HUES48 (cell line): ENCODE results near the gene NPY4R2.
"Not testable (repeated sequence)": the region's sequence is repeated elsewhere in the genome, so short reads cannot be mapped to it uniquely, and the experiment has no call there.

ENCODE experiments used
- H3K27ac ChIP-seq: one replicate; pipeline ENCODE4 v1.7.0; 2013; ENCODE audit warnings: low read depth, low read length, inconsistent platforms
- H3K27me3 ChIP-seq: 2 replicates; pipeline ENCODE4 v1.6.1; 2013; ENCODE audit warnings: mild to moderate bottlenecking, low read length; ENCODE audit not compliant: control insufficient read depth, insufficient read depth
- H3K36me3 ChIP-seq: 2 replicates; pipeline ENCODE4 v1.6.1; 2013; ENCODE audit warnings: low read length; ENCODE audit not compliant: control insufficient read depth, insufficient read depth
- H3K4me1 ChIP-seq: 2 replicates; pipeline ENCODE4 v1.6.1; 2013; ENCODE audit warnings: mild to moderate bottlenecking, low read length; ENCODE audit not compliant: control insufficient read depth, insufficient read depth
- H3K4me3 ChIP-seq: 2 replicates; pipeline ENCODE4 v1.5.1; 2013; ENCODE audit warnings: mild to moderate bottlenecking, low read depth, low read length
- H3K9ac ChIP-seq: 2 replicates; pipeline ENCODE4 v1.6.1; 2013; ENCODE audit warnings: mild to moderate bottlenecking, low read depth, low read length, moderate library complexity
- H3K9me3 ChIP-seq: 2 replicates; pipeline ENCODE4 v1.6.1; 2013; ENCODE audit warnings: low read length; ENCODE audit not compliant: control insufficient read depth, insufficient read depth

Gene NPY4R2, protein sequence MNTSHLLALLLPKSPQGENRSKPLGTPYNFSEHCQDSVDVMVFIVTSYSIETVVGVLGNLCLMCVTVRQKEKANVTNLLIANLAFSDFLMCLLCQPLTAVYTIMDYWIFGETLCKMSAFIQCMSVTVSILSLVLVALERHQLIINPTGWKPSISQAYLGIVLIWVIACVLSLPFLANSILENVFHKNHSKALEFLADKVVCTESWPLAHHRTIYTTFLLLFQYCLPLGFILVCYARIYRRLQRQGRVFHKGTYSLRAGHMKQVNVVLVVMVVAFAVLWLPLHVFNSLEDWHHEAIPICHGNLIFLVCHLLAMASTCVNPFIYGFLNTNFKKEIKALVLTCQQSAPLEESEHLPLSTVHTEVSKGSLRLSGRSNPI

DNA sequence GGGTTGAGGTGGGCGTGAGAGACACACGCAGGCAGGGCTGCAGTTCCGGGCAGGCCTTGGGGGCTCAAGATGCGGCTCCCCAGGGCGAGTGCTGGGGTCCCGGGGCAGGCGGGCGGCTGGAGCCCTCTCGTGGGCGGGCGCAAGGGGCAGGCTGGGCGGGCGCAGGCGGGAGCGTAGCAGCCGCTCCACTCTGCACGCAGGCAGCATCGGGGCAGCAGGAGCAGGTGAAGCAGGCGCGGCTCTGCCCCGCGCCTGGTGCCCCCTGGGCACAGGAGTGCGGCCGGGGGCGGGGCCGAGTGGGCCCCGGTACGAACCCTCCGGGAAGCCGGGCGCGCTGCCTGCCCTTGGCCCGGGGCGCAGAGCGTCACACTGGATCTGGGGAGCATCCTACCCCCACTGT lies at the start of gene NPY4R2:
Gene NPY4R2 (plus strand): TSS at position 188 of the 400 bp plus-strand sequence. CDS start 3,326 bp downstream, outside the sequence.
- H3K36me3 ChIP-seq, H3K27me3 ChIP-seq, H3K4me1 ChIP-seq, H3K27ac ChIP-seq, H3K9me3 ChIP-seq, H3K4me3 ChIP-seq, H3K9ac ChIP-seq: not testable (repeated sequence)

- not testable (repeated sequence) for H3K9ac ChIP-seq, H3K4me1 ChIP-seq, H3K27me3 ChIP-seq, H3K36me3 ChIP-seq, H3K27ac ChIP-seq, H3K4me3 ChIP-seq, H3K9me3 ChIP-seq
Measured at GRCh38 chr10:47870887-47871286, 47.6 kb upstream of the NPY4R2 start.

- not testable (repeated sequence) for H3K36me3 ChIP-seq, H3K27ac ChIP-seq, H3K4me3 ChIP-seq, H3K9me3 ChIP-seq, H3K27me3 ChIP-seq, H3K4me1 ChIP-seq, H3K9ac ChIP-seq
Measured at GRCh38 chr10:47871485-47872180, 46.8 kb upstream of the NPY4R2 start.

DNA sequence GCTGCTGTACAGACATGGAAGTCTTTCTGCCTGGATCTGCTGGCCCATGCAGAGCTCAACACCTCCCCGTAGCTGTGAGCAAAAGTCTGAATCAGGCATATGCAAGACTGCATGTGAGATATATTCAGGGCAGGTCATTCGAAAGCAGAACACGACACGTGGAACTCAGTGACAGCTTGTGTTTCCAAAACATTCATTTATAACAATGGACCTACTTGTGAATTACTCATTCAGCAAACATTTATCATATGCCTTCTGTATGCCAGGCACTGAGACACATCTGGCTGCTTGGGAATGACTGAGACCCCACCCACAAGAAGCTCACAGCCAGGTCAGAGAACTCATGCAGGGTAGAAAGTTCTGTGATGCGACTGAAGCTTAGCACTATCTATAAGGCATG lies 46.2 kb upstream of the NPY4R2 start:
- not testable (repeated sequence) for H3K27me3 ChIP-seq, H3K27ac ChIP-seq, H3K4me1 ChIP-seq, H3K9ac ChIP-seq, H3K36me3 ChIP-seq, H3K4me3 ChIP-seq, H3K9me3 ChIP-seq

DNA sequence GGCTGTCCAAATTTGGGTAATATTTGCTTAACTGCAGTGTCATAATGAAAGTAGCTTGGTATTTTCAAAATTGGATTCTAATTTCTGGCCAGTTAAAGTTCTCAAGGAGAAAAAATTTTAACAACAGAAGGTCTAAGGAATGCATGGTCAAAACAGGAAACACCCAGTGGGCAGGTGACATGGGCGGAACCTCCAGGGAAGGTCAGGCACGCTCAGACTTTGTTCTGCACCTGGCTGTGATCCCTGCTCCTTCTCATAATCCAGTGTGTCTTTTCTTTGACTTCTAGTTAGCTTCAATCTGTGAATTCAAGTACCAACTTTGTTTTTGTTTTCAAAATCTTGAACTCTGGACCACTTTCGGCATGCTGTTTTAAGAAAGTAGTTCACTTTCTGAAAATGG lies 34.2 kb upstream of the NPY4R2 start:
- not testable (repeated sequence) for H3K27ac ChIP-seq, H3K9me3 ChIP-seq

GRCh38 chr10:47884934-47885333 lies 33.5 kb upstream of the NPY4R2 start:
- not testable (repeated sequence) for H3K27ac ChIP-seq, H3K9ac ChIP-seq, H3K4me1 ChIP-seq, H3K9me3 ChIP-seq, H3K4me3 ChIP-seq, H3K27me3 ChIP-seq, H3K36me3 ChIP-seq

More for the DNA sequence above, 34.2 kb upstream of the NPY4R2 start:
- H3K9ac ChIP-seq, H3K4me1 ChIP-seq, H3K27me3 ChIP-seq, H3K36me3 ChIP-seq, H3K4me3 ChIP-seq: not testable (repeated sequence)

- not testable (repeated sequence) for H3K27ac ChIP-seq, H3K27me3 ChIP-seq, H3K9me3 ChIP-seq, H3K4me3 ChIP-seq, H3K36me3 ChIP-seq, H3K4me1 ChIP-seq, H3K9ac ChIP-seq
Measured at GRCh38 chr10:47886356-47886755, 32.1 kb upstream of the NPY4R2 start.

- not testable (repeated sequence) for H3K9ac ChIP-seq, H3K36me3 ChIP-seq, H3K27me3 ChIP-seq, H3K4me3 ChIP-seq, H3K4me1 ChIP-seq, H3K27ac ChIP-seq, H3K9me3 ChIP-seq
Measured at GRCh38 chr10:47886827-47887226, 31.6 kb upstream of the NPY4R2 start.

- not testable (repeated sequence) for H3K4me1 ChIP-seq, H3K4me3 ChIP-seq, H3K9ac ChIP-seq, H3K27ac ChIP-seq, H3K9me3 ChIP-seq, H3K27me3 ChIP-seq, H3K36me3 ChIP-seq
Measured at GRCh38 chr10:47890737-47891136, 27.7 kb upstream of the NPY4R2 start.

DNA sequence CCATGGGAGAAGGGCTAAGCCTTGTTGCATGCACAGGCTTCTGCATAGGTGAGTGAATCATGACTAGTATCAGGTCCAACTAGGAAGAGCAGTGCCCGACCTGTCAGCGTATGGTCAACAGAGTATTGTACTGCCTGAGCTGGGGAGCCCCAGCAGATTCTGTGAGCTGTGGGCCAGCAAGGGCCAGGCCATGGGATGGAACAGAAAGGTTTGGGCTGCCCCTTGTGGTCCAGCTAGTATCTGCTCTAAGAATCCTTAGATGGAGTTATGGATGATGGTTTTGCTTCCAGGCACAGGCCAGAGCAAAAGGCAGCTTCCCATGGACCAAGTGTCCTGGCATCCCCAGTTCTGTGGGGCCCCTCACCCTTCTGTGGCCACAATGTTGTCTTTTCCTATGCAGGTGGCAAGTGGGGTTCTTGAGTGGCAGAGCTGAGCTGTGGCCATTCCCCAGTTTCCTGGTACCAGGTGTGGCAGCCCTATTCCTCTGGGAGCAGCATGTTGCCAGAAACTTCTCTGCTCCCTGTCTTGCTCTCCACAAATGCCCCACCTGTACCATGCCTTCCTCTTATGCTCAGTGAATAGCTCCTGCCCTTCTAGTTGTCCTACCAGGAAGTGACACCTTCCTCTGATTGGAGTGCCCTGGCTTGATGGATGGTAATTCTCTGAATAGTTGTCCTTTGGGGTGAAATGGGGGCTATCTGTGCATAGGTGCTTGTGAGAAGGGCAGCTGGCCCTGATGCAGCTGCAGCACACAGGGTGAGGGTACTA lies 25.8 kb upstream of the NPY4R2 start:
- not testable (repeated sequence) for H3K9ac ChIP-seq, H3K4me1 ChIP-seq, H3K27ac ChIP-seq, H3K36me3 ChIP-seq, H3K4me3 ChIP-seq, H3K27me3 ChIP-seq, H3K9me3 ChIP-seq

GRCh38 chr10:47894571-47894970 lies 23.9 kb upstream of the NPY4R2 start:
- H3K9me3 ChIP-seq, H3K9ac ChIP-seq: not testable (repeated sequence)

More at GRCh38 chr10:47894571-47894970, 23.9 kb upstream of the NPY4R2 start:
- not testable (repeated sequence) for H3K4me3 ChIP-seq, H3K36me3 ChIP-seq, H3K27ac ChIP-seq, H3K4me1 ChIP-seq, H3K27me3 ChIP-seq
